ENCODE data around the gene UCK1.

Gene UCK1

GRCh38 chr9:131530920-131531832 lies at the start of gene UCK1:
TSS of gene UCK1 (minus strand) at chr9:131531263. CDS start at chr9:131531174, 89 bp downstream.
- peak; percentile 83 for DNase-seq

DNA sequence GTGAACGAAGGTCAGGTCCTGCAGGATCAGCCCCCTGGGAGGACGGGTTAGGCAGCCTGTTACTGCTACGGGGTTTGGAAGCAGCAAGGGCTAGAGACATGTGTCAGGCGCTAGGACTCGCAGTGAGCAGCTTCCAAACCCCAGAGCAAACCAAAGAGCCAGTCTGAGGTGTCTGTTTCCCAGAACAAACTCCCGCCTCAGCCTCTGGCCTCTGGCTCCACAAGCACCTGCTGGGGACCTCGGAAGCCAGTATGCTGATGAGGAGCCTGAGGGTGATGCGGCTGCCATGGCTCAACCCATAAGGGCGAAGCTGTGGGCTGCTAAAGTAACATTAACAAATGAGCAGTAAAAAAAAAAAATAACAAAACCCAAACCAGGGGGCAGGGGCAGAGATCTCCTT lies 49.3 kb upstream of the UCK1 start:
- DNase-seq: no peak

DNA sequence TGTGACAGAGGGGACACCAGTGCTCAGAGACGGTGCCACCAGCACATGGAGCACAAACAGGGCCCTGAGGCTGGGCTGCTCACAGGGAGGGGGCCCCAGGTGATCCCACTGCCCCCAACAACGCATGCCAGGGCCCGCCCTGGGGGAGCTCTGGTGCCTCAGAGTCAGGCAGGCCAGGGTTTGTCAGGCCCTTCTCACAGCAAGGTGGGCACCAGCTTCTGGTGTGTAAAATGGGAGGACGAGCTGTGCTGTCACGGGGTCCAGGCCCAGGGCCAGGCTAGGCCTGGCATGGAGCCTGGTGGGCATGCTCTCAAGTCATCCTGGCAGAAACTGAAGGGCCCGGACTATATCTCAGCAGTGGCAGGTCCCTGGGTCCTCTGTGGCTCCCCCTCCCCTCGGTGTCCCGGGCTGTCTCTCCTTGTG lies 48.7 kb upstream of the UCK1 start:
- no peak for DNase-seq

- DNase-seq: no peak
These were observed 47.9 kb upstream of the UCK1 start for GRCh38 chr9:131578731-131579504.

- no peak for DNase-seq
These were observed 47.0 kb upstream of the UCK1 start for GRCh38 chr9:131578021-131578420.

GRCh38 chr9:131577005-131578000 lies 46.2 kb upstream of the UCK1 start:
- DNase-seq: no peak

- DNase-seq: no peak
These were observed 45.1 kb upstream of the UCK1 start for GRCh38 chr9:131575946-131576853.

GRCh38 chr9:131574730-131575640 lies 43.9 kb upstream of the UCK1 start:
- no peak for DNase-seq

- no peak for DNase-seq
These were observed 36.8 kb upstream of the UCK1 start for GRCh38 chr9:131567910-131568309.

DNA sequence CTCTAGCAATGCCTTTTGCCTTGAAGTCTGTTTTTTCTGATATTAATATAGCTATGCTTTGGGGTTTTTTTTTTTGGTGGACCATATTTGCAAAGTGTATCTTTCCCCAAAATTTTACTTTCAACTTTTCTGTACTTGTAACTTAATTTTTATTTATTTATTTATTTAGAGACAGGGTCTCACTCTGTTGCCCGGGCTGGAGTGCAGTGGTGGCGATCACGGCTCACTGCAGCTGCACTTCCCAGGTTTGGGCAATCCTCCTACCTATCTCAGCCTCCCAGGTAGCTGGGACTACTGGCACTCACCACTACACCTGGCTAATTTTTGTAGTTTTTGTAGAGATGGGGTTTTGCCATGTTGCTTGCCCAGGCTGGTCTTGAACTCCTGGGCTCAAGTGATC lies 35.1 kb upstream of the UCK1 start:
- no peak for DNase-seq

DNA sequence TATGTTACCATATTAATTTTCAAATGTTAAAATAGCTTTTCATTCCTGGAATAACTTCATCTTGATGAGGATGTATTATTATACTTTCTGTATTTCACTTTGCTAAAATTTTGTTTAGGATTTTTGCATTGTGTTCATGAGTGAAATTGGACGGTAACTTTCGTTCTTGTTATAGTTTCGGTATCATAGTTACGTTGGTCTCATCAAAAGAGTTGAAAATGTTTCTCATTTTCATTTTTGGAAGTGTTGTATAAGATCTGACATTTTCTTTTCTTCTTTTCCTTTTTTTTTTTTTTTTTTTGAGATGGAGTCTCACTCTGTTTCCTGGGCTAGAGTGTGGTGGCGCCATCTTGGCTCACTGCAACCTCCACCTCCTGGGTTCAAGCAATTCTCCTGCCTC lies 34.3 kb upstream of the UCK1 start:
- DNase-seq: no peak

- DNase-seq: no peak
These were observed 31.2 kb upstream of the UCK1 start for GRCh38 chr9:131562032-131562959.

DNA sequence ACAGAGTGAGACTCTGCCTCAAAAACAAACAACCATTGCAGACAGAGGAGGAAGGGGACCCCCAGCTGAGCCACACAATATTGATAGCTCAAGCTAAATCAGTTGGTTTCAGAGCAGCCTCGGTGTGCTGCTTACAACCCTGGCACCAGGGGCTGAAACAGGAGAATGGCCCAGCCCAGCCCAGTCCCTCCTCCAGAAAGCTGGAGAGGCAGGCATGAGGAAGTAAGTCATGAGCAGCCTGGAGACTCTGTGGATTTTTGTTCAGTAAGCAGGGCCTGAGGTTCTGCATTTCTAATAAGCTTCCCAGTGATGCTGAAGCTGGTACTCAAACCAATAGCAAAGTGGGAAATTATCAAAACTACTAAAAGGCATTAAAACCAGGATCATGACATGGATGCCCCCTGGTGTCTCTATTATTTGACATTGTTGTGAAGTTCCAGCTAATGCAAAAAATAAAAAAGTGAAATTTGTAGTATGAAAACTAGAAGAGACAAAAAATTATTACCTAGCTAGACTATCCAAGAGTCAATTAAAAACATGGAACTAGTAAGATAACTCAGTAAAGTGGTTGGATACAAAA lies 28.4 kb upstream of the UCK1 start:
- peak; percentile 12 for DNase-seq

GRCh38 chr9:131557855-131558548 lies 26.9 kb upstream of the UCK1 start:
- DNase-seq: no peak

DNA sequence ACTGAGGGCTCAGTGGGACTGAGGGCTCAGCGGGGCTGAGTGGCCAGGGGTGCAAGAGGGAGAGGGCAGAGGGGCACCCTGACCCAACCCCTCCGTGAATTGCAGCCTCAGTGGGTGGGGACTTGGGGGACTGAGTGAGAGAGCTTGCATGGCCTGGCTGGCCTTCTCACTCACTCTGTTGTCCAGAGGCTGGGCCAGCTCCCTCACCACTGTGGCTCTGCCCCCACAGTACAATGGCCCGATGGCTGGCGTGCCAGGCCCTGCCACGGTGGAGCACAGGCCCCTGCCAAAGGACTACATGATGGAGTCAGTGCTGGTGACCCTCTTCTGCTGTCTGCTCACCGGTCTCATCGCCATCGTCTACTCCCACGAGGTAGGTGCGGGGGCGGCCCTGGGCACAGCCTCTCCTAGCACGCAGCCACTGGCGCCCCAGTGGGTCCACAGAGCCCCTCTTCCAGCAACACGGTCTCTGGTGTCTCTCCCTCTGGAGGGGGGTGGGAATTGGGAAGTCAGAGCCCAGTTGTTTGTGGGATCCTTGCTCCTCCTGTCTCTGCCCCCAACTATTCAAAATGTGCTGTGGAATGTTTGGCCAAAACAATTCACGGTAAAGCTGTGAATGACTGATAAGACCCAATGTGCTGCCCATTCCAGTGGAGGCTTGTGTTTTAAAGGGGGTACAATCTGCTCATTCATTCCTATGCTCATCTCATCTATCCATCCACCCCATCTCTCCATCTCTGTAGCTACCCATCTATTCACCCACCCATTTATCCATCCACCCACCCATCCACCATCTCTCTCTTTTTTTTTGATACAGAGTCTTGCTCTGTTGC lies 25.0 kb upstream of the UCK1 start:
- DNase-seq: no peak

- no peak for DNase-seq
These were observed 23.8 kb upstream of the UCK1 start for GRCh38 chr9:131554843-131555351.

Data from NCI-H146 (cell line).